Measurements from ENCODE around the gene MBLAC2. TPM values are rescaled to one million over a fixed set of nuclear protein-coding genes. Genes with fewer than 3 reads are reported as not detected.

MBLAC2 gene
- total and polyA plus RNA-seq, 2 experiments from 2014 or later: 4.3 to 8.1 TPM

DNA sequence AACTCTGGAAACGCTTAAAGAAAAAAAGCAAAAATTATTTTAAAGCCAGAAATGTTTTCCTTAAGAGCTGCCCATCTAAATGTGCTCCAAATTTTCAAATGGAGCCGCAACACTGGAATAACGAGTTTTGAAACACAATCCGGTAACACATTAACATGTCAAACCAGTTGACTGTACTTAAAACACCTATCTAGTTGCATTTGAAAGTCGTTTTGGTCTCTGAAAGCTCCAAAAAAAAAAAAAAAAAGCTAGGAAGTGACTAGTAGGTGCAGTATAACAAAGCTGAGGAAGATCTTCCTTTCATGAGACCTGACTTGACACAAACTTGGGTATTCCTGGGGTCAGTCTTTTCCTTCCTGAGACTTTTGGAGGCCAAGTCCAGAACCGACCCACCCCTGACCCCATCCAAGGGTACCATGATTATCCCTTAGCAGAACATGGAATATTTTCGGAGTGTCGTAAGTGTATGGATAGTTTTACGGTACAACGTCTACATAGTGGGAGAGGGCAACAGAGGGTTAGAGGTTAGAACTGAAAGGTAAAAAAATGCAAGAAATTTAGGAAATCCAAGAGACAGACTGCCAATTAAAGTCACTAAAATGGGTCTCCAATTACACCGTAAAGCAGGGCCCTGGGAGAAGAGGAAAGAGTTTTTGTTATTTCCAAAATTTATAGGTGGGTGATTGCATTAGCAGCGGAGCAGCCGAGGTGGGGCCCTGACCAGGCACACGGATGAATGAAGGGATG is 65.8 kb downstream of the MBLAC2 start (continued):
- TF ChIP-seq, protein P1, sequence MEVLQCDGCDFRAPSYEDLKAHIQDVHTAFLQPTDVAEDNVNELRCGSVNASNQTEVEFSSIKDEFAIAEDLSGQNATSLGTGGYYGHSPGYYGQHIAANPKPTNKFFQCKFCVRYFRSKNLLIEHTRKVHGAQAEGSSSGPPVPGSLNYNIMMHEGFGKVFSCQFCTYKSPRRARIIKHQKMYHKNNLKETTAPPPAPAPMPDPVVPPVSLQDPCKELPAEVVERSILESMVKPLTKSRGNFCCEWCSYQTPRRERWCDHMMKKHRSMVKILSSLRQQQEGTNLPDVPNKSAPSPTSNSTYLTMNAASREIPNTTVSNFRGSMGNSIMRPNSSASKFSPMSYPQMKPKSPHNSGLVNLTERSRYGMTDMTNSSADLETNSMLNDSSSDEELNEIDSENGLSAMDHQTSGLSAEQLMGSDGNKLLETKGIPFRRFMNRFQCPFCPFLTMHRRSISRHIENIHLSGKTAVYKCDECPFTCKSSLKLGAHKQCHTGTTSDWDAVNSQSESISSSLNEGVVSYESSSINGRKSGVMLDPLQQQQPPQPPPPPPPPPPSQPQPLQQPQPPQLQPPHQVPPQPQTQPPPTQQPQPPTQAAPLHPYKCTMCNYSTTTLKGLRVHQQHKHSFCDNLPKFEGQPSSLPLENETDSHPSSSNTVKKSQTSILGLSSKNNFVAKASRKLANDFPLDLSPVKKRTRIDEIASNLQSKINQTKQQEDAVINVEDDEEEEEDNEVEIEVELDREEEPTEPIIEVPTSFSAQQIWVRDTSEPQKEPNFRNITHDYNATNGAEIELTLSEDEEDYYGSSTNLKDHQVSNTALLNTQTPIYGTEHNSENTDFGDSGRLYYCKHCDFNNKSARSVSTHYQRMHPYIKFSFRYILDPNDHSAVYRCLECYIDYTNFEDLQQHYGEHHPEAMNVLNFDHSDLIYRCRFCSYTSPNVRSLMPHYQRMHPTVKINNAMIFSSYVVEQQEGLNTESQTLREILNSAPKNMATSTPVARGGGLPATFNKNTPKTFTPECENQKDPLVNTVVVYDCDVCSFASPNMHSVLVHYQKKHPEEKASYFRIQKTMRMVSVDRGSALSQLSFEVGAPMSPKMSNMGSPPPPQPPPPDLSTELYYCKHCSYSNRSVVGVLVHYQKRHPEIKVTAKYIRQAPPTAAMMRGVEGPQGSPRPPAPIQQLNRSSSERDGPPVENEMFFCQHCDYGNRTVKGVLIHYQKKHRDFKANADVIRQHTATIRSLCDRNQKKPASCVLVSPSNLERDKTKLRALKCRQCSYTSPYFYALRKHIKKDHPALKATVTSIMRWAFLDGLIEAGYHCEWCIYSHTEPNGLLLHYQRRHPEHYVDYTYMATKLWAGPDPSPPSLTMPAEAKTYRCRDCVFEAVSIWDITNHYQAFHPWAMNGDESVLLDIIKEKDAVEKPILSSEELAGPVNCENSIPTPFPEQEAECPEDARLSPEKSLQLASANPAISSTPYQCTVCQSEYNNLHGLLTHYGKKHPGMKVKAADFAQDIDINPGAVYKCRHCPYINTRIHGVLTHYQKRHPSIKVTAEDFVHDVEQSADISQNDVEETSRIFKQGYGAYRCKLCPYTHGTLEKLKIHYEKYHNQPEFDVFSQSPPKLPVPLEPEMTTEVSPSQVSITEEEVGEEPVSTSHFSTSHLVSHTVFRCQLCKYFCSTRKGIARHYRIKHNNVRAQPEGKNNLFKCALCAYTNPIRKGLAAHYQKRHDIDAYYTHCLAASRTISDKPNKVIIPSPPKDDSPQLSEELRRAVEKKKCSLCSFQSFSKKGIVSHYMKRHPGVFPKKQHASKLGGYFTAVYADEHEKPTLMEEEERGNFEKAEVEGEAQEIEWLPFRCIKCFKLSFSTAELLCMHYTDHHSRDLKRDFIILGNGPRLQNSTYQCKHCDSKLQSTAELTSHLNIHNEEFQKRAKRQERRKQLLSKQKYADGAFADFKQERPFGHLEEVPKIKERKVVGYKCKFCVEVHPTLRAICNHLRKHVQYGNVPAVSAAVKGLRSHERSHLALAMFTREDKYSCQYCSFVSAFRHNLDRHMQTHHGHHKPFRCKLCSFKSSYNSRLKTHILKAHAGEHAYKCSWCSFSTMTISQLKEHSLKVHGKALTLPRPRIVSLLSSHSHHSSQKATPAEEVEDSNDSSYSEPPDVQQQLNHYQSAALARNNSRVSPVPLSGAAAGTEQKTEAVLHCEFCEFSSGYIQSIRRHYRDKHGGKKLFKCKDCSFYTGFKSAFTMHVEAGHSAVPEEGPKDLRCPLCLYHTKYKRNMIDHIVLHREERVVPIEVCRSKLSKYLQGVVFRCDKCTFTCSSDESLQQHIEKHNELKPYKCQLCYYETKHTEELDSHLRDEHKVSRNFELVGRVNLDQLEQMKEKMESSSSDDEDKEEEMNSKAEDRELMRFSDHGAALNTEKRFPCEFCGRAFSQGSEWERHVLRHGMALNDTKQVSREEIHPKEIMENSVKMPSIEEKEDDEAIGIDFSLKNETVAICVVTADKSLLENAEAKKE (CRISPR knock-in tag; IDR thresholded peaks at IDR 0.05): no peak
- TF ChIP-seq, protein P2, sequence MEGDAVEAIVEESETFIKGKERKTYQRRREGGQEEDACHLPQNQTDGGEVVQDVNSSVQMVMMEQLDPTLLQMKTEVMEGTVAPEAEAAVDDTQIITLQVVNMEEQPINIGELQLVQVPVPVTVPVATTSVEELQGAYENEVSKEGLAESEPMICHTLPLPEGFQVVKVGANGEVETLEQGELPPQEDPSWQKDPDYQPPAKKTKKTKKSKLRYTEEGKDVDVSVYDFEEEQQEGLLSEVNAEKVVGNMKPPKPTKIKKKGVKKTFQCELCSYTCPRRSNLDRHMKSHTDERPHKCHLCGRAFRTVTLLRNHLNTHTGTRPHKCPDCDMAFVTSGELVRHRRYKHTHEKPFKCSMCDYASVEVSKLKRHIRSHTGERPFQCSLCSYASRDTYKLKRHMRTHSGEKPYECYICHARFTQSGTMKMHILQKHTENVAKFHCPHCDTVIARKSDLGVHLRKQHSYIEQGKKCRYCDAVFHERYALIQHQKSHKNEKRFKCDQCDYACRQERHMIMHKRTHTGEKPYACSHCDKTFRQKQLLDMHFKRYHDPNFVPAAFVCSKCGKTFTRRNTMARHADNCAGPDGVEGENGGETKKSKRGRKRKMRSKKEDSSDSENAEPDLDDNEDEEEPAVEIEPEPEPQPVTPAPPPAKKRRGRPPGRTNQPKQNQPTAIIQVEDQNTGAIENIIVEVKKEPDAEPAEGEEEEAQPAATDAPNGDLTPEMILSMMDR (conservative IDR thresholded peaks at IDR 0.05; ENCODE audit: low read depth in 2 of 2): no peak
- no peak for TF ChIP-seq ZNF114 (CRISPR knock-in tag; IDR thresholded peaks at IDR 0.05)
- no peak for TF ChIP-seq CREB1 (CRISPR knock-in tag; IDR thresholded peaks at IDR 0.05; ENCODE audit: low read depth)
- TF ChIP-seq, protein P3, sequence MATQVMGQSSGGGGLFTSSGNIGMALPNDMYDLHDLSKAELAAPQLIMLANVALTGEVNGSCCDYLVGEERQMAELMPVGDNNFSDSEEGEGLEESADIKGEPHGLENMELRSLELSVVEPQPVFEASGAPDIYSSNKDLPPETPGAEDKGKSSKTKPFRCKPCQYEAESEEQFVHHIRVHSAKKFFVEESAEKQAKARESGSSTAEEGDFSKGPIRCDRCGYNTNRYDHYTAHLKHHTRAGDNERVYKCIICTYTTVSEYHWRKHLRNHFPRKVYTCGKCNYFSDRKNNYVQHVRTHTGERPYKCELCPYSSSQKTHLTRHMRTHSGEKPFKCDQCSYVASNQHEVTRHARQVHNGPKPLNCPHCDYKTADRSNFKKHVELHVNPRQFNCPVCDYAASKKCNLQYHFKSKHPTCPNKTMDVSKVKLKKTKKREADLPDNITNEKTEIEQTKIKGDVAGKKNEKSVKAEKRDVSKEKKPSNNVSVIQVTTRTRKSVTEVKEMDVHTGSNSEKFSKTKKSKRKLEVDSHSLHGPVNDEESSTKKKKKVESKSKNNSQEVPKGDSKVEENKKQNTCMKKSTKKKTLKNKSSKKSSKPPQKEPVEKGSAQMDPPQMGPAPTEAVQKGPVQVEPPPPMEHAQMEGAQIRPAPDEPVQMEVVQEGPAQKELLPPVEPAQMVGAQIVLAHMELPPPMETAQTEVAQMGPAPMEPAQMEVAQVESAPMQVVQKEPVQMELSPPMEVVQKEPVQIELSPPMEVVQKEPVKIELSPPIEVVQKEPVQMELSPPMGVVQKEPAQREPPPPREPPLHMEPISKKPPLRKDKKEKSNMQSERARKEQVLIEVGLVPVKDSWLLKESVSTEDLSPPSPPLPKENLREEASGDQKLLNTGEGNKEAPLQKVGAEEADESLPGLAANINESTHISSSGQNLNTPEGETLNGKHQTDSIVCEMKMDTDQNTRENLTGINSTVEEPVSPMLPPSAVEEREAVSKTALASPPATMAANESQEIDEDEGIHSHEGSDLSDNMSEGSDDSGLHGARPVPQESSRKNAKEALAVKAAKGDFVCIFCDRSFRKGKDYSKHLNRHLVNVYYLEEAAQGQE (IDR thresholded peaks at IDR 0.05; ENCODE audit: unreplicated experiment): no peak
- TF ChIP-seq JUNB (IDR thresholded peaks at IDR 0.05; ENCODE audit: unreplicated experiment): no peak

Other genes starting within 250 kb of the MBLAC2 start
- 22.1 and 24.5 TPM in 2 replicates for gene CETN3, start 65.0 kb downstream of the MBLAC2 start, total RNA-seq (2014; rRNA removed; shearing (Covaris generic))
- 100 and 107 TPM in 2 replicates for gene CETN3, start 65.0 kb downstream of the MBLAC2 start, polyA plus RNA-seq (2016; fragmentation: Nextera tagmentation; extraction: Ambion mirVana)
- gene POLR3G, start 93 bp upstream of the MBLAC2 start, total RNA-seq (2014; rRNA removed; shearing (Covaris generic)): 130 and 147 TPM in 2 replicates
- gene POLR3G, start 93 bp upstream of the MBLAC2 start, polyA plus RNA-seq (2016; fragmentation: Nextera tagmentation; extraction: Ambion mirVana): 376 and 377 TPM in 2 replicates
- 19.1 and 19.6 TPM in 2 replicates for gene LYSMD3, start 54.8 kb upstream of the MBLAC2 start, total RNA-seq (2014; rRNA removed; shearing (Covaris generic))
- gene LYSMD3, start 54.8 kb upstream of the MBLAC2 start, polyA plus RNA-seq (2016; fragmentation: Nextera tagmentation; extraction: Ambion mirVana): 8.6 and 10.7 TPM in 2 replicates
- gene ADGRV1, start 84.0 kb upstream of the MBLAC2 start, total RNA-seq (2014; rRNA removed; shearing (Covaris generic)): 139 and 149 TPM in 2 replicates
- 39.4 and 46.1 TPM in 2 replicates for gene ADGRV1, start 84.0 kb upstream of the MBLAC2 start, polyA plus RNA-seq (2016; fragmentation: Nextera tagmentation; extraction: Ambion mirVana)

Measured in GM23338 (cell line).